GM19395 (cell line): ENCODE measurements around the gene BTBD16.

Source experiments
- ATAC-seq: cut with Tn5 transposase; IDR thresholded peaks from one replicate; pipeline ENCODE4 v1.9.1; 2021; ENCODE audit warnings: mild to moderate bottlenecking, moderate library complexity; ENCODE audit not compliant: unreplicated experiment

The BTBD16 gene

DNA sequence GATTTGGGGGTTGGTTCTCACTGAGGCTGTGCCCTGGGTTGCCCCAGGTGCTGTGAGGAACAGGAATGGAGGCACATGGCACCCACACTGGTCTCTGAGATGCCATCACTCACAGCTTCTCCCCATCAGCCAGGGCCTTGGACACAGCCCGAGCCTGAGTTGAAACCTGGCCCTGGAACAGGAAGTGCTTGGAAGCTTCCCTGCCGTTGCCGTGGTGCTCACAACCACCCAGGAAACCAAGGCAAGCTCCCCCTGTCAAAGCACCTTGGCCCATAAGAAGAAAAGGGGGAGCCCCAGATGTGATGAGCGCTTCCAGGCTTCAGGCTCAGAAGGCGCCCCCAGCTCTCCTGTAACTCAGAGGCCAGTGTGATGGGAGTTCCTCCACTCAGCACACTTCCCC is at the start of gene BTBD16:
TSS of gene BTBD16 (plus strand) at position 221 of the 400 bp plus-strand sequence. CDS start 3,786 bp downstream, outside the sequence.
- ATAC-seq: no peak

- ATAC-seq: no peak
These were observed 49.1 kb upstream of the BTBD16 start for GRCh38 chr10:122221958-122222357.

GRCh38 chr10:122222638-122223037 is 48.5 kb upstream of the BTBD16 start:
- ATAC-seq: no peak

DNA sequence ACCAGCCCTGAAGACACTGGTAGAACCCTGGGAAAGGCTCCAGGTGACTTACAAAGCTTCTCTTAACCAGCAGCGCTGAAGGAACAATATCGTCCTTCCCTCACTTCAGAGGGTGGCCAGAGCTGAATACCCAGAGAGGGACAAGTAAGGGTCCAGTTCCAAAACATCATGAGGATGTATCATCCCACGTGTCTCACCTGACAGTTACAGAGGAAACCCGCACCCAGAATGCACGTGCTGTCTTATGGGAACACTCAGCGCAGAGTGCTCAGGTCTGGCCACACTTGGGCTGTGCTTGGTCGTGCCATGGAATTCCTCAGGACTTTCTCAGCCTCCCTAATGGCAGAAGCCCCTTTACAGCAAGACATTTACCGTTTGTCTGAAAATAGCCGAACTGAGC is 46.9 kb upstream of the BTBD16 start:
- ATAC-seq: no peak

GRCh38 chr10:122225330-122225729 is 45.8 kb upstream of the BTBD16 start:
- no peak for ATAC-seq

- ATAC-seq: no peak
These were observed 43.3 kb upstream of the BTBD16 start for GRCh38 chr10:122227754-122228153.

- ATAC-seq: no peak
These were observed 41.4 kb upstream of the BTBD16 start for GRCh38 chr10:122229666-122230065.

- no peak for ATAC-seq
These were observed 40.9 kb upstream of the BTBD16 start for GRCh38 chr10:122230222-122230621.

- ATAC-seq: no peak
These were observed 38.3 kb upstream of the BTBD16 start for GRCh38 chr10:122232769-122233168.

- ATAC-seq: no peak
These were observed 37.2 kb upstream of the BTBD16 start for GRCh38 chr10:122233857-122234348.

GRCh38 chr10:122234416-122234815 is 36.7 kb upstream of the BTBD16 start:
- ATAC-seq: no peak

- no peak for ATAC-seq
These were observed 34.3 kb upstream of the BTBD16 start for GRCh38 chr10:122236690-122237306.

DNA sequence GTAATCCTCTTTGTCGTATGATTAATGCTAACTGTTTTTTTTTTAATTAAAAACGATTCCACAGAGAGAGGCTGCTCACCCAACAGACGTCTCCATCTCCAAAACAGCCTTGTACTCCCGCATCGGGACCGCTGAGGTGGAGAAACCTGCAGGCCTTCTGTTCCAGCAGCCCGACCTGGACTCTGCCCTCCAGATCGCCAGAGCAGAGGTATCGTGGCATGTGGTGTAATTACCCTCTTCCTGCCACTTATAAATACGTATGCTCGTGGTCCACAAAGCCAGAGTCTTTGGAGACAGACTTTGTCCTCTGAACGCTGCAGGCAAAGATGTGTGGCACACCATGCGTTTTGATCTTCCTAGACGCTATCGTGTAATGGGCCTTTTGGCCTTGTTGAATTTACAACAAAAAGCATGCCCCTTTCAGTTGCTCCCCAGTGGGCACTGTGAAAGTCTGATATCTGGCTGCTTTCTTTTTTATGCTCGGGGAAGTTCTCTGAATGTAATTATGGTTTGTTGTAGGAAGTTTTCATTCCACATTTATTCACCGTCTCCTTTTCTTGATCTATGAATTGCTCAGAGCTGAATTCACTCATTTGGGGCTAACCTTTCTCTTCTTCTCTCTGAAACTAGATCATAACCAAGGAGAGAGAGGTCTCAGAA is 33.6 kb upstream of the BTBD16 start:
- no peak for ATAC-seq

DNA sequence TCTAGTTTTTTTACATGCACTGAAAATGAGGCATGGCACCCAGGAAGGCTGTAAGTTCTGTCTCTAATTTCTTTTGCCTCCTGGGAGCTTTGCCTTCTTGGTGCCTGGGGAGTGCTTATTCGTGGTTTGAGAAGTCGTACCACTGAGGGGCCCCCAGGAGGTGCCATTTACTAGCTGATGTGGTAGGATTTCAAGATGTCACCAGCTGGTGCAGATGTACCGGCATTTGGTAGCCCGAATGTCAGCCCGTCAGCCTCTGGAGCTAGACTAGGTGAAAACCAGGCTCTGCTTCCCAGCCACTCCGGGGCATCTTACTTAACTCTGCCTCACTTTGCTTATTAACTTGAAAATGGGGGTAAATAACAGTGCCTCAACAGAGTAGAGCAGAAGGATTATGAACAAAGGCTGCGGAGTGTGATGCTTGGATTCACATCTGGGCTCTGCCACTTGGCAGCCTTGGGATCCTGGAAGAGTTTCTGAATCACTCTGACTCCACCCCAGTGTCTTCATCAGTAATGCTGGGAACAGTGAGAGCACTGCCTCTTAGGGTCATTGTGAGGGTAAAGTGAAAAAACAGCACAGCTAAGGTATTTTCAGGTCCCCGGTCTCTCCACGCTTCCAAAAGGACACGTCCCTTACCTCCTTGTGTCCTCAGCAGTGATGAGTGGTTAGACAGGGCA is 31.4 kb upstream of the BTBD16 start:
- ATAC-seq: no peak

DNA sequence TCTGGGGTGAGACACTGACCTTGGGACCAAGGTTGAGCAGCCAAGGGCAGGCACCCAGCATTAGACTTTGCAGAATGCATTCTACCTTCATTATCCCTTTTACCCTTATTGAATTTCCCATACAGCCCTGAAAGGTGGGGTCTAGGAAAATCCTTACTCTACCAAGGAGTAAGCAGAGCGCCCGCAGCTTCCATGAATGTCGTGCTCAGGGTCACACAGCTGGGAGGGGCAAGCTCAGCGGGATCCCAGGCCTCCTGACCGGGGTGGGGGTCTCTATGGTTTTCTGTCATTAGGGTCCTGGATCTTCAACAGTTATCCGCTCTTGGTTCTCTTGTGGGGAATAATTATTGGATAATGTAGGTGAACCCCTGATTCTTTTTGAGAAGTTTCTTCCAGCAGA is 30.7 kb upstream of the BTBD16 start:
- no peak for ATAC-seq

DNA sequence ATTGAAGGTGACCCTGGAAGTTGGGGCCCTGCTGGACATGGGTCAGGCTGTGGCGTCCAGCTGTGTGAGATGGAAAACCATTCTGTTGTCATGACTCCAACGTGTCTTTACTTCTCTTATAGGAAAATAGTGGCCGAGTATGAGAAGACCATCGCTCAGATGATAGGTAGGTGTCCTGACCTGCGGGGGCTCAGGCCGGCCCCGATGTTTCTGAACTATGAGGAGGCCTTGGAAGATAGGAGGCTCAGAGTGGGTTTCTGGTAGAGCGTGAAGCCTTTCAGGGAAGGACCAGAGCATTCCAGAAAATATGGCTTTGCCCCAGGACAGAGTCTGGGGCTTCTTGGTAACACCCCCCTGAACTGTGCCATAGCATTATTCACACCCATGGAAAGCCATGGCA is 29.3 kb upstream of the BTBD16 start:
- no peak for ATAC-seq

DNA sequence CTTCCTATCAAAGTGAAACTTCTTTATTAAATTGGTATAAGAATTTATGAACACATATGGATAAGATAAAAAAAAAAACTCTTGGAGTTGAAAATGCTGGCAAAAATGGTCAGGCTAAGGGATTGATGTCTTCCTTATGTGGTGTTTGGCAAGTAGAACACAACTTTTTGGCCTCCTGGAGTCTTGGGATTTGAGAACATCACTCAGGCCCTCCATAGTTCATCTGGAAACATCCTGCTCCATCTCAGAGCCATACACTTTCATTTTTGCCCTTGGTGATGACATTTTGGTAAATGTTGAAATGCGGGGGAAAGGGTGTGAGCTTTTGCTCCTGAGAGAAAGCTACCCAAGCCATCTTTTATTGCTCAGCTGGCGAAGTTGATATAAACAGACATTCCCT is 27.5 kb upstream of the BTBD16 start:
- ATAC-seq: no peak

DNA sequence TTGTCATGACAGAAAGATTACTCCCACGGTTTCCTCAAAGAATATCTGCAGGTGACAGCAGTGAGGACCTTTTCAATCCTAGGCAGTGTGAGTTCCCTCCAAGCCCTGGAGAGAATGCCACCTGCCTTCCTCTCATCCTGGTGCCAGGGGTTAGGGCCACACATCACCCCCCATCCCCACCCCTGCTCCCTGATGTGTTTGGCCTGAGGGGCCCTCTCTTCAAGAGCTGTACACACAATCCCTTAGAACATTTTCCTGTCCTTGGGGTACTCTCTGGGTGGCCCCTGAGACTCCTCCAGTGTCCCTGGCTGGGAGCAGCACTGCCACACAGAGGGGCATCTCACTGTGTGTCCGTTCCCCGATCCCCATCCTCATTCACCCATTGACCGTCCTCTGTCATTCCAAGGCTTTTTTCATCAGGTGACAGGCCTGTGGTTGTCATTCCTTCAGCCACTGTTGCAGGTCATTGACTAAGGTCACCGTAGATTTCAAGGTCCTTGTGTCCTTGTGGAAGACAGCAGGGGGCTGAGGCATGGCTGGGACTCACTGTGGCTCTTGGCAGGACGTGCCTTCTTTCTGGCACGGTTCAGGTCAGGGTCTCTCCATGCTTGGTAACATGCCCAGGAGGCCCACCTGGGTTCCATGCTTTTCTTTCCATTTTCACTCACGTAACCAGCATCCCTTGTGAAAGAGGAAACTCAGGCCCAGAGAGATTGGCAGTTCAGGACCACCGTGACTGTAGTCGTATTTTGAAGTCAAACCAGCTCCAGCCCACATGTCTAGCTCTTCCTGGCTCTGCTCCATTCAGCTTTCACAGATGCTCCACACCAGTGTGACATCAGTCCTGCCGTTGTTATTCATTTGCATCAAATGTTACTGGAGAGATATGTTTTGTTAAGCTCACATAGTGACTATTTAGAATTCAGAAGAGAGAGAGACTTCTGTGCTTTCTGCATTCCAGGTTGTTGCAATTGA is 26.8 kb upstream of the BTBD16 start:
- no peak for ATAC-seq

DNA sequence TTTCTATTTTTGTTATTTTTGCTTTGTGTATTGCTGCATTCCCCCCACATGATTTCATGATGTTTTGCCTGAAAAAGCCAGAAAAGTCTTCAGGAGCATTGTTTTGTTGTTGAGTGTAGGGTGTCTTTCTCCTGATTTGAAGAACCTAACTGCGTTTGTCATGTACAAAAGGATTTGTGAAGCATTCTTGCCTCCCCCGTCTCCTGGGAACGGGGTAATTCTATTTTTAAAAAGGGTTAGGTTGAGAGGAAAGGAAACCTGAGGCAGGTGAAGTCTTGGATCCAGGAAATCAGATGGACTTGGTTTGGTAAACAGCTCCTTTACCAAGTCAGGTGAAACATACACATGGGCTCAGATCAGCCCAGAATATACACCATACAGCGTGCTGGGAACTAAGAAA is 26.0 kb upstream of the BTBD16 start:
- ATAC-seq: no peak

DNA sequence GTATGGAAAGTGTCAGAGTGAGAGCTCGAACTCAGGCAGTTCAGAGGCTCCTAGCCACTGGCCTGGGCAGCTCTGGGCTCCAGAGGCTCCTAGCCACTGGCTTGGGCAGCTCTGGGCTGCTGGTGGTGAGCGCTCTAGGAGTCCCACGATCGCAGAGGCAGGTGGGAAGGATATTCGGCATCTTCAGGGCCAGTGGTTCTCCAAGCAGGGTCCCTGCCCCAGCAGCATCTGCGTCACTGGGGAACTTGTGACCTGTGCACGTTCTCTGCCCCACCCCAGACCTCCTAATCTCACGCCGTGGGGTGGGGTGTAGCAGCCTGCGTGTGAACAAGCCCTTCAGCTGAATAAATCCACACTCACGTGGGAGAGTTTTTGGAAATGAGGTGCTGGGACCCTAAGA is 25.2 kb upstream of the BTBD16 start:
- no peak for ATAC-seq
